Measurements from ENCODE around the gene SOSTDC1. TPM values are rescaled to one million over a fixed set of nuclear protein-coding genes. Genes with fewer than 3 reads are reported as not detected.
A peak's percentile ranks its signal among the peaks of the same experiment; 100 is the strongest.
"Not testable (repeated sequence)": the region's sequence is repeated elsewhere in the genome, so short reads cannot be mapped to it uniquely, and the experiment has no call there.

The SOSTDC1 gene
- total RNA-seq, 1 experiment from 2014 or later: 5.7 TPM

DNA sequence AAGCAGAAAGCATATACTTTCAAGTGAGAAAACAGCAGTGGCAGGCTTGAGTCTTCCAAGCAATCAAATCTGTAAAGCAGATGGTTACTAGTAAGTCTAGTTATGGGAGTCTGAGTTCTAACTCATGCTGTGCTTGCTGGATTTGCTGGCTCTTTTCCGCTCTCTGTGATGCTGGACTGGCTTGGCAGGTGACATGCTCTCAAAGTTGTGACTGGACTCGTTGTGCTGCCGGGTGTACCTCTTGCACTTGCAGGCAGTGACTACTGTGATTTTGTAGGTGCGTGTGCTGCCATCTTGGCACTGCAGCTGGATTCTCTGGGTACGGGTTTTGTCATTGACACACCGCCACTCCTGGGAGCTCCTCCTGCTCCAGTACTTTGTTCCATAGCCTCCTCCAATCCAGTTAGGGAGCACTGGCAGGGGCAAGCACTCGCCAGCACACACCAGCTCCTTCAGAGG, 3.1 kb downstream of the SOSTDC1 start:
- DNase-seq (ENCODE audit: low spot score): no peak

DNA sequence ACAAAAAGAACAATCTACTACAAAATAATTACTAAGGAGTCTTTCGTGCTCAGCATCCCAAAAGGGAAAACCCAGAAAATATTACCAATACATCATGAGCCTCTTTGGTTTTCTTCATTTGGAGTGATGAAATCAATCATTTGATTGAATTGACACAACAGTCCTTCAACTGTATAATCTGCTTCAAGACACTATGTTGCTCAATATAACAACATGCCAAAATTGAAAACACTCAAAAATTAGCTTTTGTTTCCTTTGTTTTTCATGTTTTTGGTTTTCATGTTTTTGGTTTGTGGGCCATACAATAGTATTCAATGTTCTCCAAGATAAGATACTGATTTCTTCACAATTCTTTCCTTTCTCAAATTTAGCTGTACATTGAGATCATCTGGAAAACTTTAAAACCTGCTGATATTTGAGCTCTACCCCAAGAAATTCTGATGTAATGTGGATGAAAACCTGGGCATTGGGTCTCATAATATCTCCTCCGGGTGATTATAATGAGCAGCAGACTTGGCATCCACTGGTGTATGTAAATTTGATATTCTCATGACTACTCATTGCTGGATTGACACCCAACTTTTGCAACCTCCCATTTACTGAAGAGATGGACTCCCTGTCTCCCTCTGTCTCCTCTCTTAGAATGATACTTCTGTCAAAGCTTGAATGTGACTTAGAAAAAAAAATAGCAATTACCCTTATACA, 4.6 kb downstream of the SOSTDC1 start:
- no peak for DNase-seq (ENCODE audit: low spot score)

DNA sequence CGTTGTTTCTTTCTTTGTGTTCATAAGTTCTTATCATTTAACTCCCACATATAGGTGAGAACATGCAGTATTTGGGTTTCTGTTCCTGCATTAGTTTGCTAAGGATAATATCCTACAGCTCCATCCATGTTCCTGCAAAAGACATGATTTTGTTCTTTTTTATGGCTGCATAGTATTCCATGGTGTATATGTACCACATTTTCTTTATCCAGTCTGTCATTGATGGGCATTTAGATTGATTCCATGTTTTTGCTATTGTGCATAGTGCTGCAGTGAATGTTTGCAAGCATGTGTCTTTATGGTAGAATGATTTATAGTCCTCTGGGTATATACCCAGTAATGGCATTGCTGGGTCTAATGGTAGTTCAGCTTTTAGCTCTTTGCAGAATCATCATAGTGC, 9.2 kb downstream of the SOSTDC1 start:
- DNase-seq (ENCODE audit: low spot score): not testable (repeated sequence)

DNA sequence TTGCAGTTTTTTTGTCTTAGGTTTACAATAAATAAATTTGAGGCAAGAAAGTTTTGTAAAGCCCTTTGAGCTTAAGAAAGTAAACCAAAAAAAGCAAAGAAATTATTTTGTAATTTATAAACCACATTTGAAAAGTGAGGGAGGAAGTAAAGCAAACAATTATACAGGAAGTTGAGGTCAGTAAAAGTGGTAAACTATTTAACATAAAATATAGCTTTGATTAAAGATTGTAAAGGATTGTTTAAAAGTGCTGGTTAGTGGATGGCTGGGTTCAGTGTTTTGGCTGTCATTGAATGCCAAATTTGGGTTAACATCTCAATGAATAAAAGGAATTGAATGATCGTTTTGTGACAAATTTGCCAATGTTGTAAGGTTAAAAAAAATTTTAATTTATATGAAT, 9.9 kb downstream of the SOSTDC1 start:
- no peak for DNase-seq (ENCODE audit: low spot score)

DNA sequence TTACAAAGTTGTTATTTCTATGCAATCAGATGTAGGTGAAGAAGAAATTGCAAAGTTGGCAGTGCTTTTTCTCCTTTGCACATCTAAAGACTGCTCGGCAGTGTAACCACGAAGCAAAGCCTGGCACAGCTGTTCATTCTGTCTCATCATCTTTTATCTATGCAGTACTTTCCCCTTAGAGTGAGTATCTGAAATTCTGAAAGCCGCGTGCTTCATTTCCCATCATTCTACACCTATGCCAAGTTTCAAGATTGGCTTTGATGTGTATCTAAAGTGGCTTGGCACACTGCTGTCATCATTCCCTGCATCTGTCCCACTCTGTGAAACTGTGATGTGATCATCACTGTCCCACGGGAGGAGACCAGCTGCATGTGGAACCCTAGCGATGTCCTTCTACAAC, 15.2 kb downstream of the SOSTDC1 start:
- no peak for DNase-seq (ENCODE audit: low spot score)

DNA sequence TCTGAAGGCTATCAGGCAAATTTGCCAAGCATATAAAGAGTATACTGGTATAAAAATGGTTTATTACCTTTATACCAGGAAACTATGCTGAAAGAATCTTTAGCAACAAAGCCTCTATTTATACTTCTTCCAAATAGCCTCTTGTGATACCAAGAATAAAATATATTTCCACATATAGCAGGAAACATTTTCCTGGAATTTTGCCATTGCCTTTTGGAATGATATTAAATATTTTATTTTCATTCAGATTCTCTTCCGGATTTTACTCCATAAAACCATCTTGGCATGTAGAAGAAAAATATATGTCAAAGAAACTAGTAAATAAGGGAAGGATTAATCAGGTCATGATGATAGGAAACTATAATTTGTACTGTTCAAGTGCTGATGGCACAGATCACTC, 17.7 kb downstream of the SOSTDC1 start:
- no peak for DNase-seq (ENCODE audit: low spot score)

DNA sequence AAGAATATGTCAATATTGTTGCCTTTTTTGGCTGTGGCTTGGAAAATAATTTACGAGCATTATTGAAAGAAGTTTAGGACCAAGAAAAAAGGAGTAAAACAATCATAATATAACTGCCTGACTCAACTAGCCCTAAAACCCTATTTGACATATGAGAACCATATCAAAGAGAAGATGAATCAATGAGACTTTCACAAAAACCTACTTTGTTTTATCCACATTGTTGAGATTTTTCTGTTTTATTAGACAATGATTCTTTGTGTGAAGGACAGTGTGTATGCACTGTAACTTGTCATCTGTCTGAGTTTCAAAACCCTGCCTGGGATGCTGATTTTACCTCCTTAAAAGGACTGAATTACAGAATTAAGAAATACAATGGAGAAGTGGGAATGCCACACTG, 19.0 kb downstream of the SOSTDC1 start:
- DNase-seq (ENCODE audit: low spot score): no peak

DNA sequence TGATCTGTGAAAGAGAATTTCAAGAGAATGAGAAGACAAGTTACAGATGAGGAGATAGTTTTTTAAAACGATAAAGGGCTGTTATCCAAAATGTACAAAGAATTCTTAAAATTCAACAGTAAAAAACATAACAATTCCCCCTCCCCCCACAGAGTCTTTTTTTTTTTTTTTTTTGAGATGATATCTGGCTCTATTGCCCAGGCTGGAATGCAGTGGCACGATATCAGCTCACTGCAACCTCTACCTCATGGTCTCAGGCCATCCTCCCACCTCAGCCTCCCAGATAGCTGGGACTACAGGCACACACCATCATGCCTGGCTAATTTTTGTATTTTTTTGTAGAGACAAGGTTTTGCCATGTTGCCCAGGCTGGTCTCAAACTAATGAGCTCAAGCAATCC, 21.7 kb downstream of the SOSTDC1 start:
- DNase-seq (ENCODE audit: low spot score): not testable (repeated sequence)

DNA sequence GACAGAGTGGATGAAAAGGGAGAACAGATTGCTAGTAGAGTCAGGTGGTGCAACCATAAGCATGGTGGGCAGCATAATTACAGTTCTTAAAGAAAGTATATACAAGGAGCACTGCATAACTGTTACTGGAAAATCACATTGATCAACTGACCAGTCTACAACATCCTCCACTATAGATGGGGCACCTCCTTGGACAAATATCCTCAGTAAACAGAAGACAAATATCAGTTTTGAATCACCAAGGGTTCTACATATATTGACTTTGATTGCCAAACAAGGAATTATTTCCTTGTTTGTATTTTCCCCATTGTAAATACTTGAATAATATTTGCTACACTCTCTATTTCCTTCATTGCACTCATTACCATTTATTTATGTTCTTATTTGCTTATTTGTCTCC, 26.6 kb downstream of the SOSTDC1 start:
- no peak for DNase-seq (ENCODE audit: low spot score)

DNA sequence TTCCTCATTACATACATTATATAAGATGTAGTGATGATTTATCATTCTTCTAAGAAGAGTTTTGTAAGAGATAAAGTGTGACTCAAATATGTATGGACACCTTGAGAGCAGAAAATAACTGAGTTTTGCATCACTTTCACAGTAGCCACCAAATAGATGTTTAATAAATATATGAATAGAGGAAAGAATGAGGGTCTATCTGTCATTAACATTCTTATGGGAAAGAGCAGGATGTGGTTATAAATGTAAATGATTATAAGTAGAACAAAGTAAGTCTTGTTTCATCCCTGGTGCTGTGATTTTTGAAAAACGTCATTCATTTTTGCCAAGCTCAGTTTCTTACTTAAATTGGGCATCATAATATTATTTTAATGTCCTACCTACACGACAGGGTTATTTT, 29.2 kb downstream of the SOSTDC1 start:
- DNase-seq (ENCODE audit: low spot score): no peak

DNA sequence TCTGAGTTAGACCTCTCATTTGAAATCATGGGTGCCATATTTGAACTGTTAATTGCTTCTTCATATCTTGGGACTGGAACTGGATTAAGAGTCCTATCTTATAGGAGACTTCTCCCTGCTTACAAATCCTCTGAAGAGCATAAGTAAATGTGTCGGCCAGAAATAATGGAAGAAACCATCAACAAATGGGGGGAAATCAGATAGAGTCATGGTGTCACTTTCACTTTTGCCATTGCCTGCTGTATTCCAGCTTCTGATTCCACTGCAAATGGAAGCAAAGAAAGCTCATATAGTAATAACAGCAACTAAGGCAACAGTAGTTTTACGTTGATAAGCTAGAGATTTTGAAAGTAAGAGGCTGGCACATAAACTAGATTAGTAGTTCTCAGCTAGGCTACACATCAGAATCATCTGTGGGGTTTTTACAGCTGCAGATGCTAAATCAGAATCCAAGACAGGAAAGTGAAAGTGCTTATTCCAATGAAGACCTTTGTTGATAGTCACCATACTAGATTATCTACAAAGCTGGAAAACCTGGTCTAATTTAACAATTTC, 31.9 kb downstream of the SOSTDC1 start:
- DNase-seq (ENCODE audit: low spot score): no peak

DNA sequence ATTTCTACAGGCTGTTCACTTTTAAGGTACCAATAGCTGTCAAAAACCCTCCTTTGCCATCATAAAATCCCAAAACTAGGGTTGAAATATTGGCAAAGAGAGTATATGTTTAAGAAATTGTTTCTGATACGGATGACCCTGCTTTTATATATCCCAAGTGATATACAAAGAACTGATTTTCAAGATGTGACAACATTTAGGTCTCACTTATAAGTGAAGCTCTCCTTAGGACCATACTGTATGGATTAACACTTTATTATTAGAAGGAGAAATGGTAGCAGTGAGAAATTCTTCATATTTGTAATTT, 33.2 kb downstream of the SOSTDC1 start:
- no peak for DNase-seq (ENCODE audit: low spot score)

DNA sequence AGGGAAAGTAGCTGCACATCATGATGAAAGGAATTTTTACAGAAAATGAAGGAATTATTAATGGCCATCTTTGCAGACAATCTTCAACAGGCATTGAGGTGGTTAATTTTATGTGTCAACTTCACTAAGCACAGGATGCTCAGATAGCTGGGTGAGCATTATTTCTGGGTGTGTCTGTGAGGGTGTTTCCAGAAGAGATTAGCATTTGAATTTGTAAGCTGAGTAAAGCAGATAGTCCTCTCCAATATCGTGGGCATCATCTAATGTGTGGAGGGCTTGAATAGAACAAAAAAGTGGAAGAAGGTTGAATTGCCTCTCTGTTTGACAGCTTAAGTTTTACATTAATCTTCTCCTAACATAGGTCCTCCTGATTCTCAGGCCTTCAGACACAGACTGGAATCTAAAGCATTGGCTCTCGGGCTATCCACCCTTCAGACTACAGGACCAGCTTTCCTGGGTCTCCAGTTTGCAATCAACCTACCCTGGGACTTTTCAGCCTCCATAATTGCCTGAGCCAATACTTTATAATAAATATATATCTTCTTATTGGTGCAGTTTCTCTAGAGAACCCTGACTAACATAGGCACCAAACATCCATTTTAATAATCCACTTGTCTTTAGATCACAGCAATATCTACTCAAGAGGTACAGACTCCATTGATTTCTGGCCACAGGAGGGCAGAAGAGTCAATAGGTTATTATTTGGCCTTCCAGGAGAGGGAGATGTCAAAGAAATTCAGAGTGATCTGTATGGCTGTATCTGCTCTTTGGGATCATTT, 33.7 kb downstream of the SOSTDC1 start:
- peak; percentile 76 for DNase-seq (ENCODE audit: low spot score)

DNA sequence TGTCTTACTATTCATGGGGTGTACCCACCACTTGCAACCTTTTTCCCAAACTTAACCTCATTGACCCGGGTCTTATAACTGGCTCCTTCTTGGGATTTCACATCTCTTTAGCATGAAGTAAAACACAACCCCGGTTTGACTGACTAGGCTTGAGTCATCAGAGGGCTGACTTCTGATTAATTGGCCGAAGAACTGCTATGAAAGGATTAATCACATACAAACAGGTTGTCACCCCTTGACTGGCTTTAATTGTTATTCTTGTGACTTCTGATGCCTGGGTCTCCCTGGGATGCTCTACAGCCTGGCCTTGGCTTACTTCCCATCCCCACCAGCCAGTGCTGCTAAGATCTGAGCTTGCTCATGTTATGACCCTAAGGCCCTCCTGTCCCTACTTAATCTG, 35.4 kb downstream of the SOSTDC1 start:
- DNase-seq (ENCODE audit: low spot score): no peak

DNA sequence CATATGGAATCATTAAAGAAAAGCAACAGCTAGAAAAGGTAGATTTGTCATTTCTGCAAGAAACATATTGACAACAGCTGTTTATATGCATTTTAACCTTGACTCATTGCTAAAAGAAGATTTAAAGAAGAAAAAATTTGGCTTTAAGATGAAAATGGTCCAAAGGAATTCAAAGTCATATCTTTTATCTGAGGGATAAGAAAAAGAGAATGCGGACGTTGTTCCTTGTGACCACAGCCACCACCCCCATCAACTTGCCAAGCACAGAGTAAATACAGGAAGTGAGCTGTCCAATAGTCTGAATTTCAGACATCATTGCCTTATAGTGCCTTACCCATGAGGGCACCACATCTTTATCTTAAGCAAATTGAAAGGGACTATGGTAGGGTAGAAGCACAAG, 36.9 kb downstream of the SOSTDC1 start:
- peak; percentile 87 for DNase-seq (ENCODE audit: low spot score)

DNA sequence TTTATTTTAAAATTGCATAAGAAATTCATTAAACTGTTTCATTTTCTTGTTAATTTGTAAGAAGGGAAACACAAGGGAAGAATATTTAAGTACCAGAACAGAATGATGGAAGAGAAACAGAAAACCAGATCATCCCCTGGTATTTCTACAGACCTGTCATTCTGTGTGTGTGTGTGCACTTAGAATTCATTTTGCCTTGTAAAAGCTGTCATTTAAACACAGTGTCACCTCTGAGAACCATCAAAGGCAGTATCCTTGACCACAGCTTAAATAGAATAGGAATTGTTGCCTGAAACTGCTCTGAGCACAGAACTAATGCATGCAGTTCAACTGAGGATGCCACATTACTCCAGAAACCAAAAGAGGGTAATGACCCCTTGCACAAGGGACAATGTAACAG, 37.4 kb downstream of the SOSTDC1 start:
- DNase-seq (ENCODE audit: low spot score): no peak

DNA sequence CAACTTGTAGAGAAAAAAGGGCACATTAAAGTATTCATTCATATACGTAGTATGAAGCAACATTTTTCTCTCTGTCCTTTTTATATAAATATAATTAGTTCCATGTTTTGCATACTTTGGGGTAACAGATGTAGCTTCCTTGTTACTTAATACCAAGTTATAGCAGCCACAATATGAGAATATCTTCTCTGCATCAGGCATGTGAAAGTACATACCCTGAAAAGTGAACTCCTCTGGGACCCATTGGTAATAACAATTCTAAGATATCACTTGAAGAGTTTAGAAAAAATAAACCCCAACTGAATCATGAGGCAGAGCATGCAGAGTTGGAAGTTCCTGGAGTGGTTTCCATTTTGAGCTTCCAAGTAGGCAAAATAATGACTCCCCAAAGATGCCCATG, 41.8 kb downstream of the SOSTDC1 start:
- DNase-seq (ENCODE audit: low spot score): no peak

DNA sequence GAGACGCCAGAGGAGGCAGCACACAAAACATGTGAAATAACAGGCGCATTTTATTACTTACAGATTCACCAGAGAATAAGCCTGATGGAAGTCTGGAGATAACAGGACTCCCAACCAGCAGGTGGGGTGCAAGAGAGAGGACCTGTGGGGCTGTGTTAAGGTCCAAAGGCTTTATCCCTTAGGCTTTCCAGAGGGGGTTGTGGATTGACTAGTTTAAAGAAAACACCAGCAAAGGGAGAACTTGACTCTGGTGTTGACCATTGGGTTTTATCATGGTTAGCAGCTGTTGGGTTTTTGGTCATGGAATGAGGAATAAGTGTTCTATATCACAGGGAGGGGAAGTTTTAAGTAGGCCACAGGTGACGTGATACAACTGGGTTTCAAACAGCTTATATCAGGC, 42.6 kb downstream of the SOSTDC1 start:
- no peak for DNase-seq (ENCODE audit: low spot score)

DNA sequence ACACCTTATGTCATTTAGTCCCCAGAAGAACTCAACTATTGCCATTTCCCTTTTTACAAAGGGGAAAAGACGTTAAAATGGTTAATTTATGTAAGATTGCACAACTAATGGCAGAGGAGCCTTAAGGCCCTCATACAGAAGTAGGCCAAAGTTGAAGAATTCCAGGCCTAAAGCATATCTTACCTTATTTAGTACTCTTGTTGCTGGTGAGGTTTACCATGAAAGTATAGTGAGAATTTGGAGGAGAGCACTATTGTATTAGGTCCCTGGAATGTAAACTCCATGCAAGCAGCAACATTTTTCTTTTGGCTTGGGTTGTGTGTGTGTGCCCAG, 43.5 kb downstream of the SOSTDC1 start:
- DNase-seq (ENCODE audit: low spot score): no peak

DNA sequence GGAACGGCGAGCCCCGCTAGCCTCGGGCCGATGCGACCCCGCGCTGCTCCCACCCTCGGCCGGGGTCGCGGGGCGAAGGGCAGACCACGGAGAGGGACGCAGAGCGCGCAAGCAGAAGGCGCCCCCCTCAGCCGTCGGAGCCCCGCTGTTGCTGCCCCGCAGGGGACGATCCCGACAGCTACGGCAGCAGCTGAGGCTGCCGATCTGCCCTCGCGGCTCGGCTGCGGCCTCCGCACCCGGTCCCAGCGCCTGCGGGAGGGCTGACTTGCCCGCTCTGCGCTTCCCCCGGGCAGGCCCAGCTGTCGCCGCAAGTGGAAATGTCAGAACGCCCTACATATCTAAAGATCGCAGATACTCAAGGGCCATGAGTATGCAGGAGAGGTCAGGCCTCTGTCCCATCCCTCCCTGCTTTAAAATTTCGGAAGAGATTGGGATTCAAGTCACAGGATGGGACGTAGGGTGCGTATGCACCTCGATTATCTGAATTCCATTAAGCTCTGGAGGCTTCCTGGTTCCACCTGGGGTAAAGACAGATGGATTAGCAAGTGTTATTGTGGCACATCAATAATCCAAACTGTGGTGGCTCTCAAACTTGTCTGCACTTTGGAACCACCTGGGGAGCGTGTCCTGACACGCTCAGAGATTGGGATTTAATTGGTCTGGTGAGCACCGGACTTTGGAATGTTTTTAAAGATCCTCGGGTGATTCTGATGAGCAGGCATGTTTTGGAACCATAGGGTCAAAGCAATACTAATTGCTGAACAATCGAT, 44.0 kb downstream of the SOSTDC1 start, which contains the start of gene CRPPA:
Gene CRPPA (minus strand): TSS at position 206 of the 770 bp plus-strand sequence. CDS start 216 bp downstream, outside the sequence.
- no peak for DNase-seq (ENCODE audit: low spot score)

DNA sequence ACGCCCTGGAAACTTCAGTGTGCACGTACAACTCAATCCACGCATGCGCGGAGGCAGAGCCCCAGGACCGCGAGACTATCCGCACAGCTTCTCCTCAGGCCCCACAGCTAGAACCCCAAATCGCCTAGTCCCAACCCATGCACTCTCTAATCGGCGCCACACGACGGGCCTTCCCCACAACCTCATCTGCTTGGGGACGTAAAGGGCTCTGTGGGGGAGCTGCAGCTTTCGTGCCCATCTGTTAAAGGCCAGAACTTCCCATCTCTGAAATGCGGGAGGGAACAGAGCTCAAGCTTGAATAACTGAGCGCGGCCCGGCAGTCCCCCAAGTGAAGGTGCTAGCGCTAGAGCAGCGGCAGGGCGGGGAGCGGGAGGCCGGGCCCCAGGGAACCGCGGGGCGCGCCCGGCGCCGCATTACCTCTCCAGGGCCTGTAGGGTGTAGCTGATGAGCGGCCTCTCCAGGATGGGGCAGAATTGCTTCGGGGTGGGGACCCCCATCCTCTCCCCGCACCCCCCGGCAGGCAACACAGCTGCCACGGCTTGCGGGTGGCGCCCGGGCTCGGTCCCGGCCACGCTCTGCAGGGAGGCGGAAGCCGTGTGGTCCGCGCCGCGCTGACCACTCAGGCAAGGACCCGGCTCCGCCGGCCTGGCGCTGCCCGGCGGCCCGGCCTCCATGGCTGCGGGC, 44.7 kb downstream of the SOSTDC1 start:
- DNase-seq (ENCODE audit: low spot score): no peak

DNA sequence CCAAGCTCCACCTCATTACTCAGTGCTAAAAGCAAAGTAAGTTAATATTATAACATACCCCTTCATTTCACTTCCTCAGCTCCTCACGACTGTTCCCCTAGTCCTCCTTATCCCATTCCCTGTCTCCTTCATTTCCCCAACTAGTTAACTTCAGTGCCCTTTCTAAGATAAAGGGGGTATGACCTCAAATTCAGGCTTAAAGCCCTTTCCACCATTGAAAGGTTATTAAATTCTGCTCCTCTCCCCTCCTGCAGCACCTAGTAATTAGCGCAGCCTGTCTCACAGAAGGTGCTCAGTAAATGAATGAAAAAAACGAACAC, 45.2 kb downstream of the SOSTDC1 start:
- no peak for DNase-seq (ENCODE audit: low spot score)

Measured in H4 (cell line).